Measurements from ENCODE around the gene PTPRD. TPM values are rescaled to one million over a fixed set of nuclear protein-coding genes. Genes with fewer than 3 reads are reported as not detected.

Gene PTPRD
- total and polyA plus RNA-seq, 2 experiments from 2014 or later = 11.5 to 58.0 TPM

GRCh38 chr9:8713149-8713810 lies 1899.5 kb downstream of the PTPRD start:
- Histone ChIP-seq H4K20me1 (replicated peaks; ENCODE audit: insufficient read depth) (0 out of 2 replicates have a peak, but pooled peaks cover 4% of the 10 kb centered on the region), H3K27me3 (ENCODE audit: insufficient read depth) (no peaks in the 10 kb centered on the region), H3K79me2 (replicated peaks; ENCODE audit: insufficient read depth) (peaks cover 6% of the 10 kb centered on the region; the same call in 1 of the 2 replicates), H3K4me2 (no peak overlapping the region), H3K4me3 (no peak overlapping the region), H3K36me3 (ENCODE audit: insufficient read depth) (no peaks in the 10 kb centered on the region), H3K4me1 (ENCODE audit: insufficient read depth) (peaks cover 25% of the 10 kb centered on the region), H3K27ac (ENCODE audit: low read depth) (no peak overlapping the region), H3F3A (replicated peaks; ENCODE audit: low read depth) (no peaks in the 10 kb centered on the region), H3K9me2 (ENCODE audit: insufficient read depth) (no peaks in the 10 kb centered on the region), H2AFZ (no peak overlapping the region)
- no peaks in the 10 kb centered on the region for H3K9me3 Mint-ChIP-seq
- no peak overlapping the region for H3K27ac Mint-ChIP-seq
- ATAC-seq (no peak), DNase-seq (ENCODE audit: low spot score) (no peak)
- H3K4me1 Mint-ChIP-seq = peaks cover 21% of the 10 kb centered on the region
- no peak overlapping the region for H3K4me3 Mint-ChIP-seq
- peaks cover 2% of the 10 kb centered on the region; the same call in 1 of the 3 replicates for H3K36me3 Mint-ChIP-seq (ENCODE audit: low read depth)
- TF ChIP-seq NANOG (IDR thresholded peaks at IDR 0.05; ENCODE audit: borderline replicate concordance) = no peak
- TF ChIP-seq REST (IDR thresholded peaks at IDR 0.05; ENCODE audit: unreplicated experiment) = no peak
- no peak for TF ChIP-seq ETS1 (IDR thresholded peaks at IDR 0.05)
- no peak for TF ChIP-seq JUNB (IDR thresholded peaks at IDR 0.05; ENCODE audit: unreplicated experiment)
- TF ChIP-seq STAT1 (IDR thresholded peaks at IDR 0.05; ENCODE audit: unreplicated experiment) = no peak
- no peak for TF ChIP-seq ZNF462 (CRISPR knock-in tag; IDR thresholded peaks at IDR 0.05)
- no peak for TF ChIP-seq CTCF (conservative IDR thresholded peaks at IDR 0.05; ENCODE audit: low read depth in 2 of 2)
- TF ChIP-seq ZNF114 (CRISPR knock-in tag; IDR thresholded peaks at IDR 0.05) = no peak
- TF ChIP-seq EZH2 (IDR thresholded peaks at IDR 0.05; ENCODE audit: low read depth, unreplicated experiment) = no peak
- no peak for TF ChIP-seq ZNF331 (CRISPR knock-in tag; IDR thresholded peaks at IDR 0.05; ENCODE audit: low read depth)
- no peak for TF ChIP-seq EZH2phosphoT487 (IDR thresholded peaks at IDR 0.05; ENCODE audit: unreplicated experiment)
- TF ChIP-seq POLR2AphosphoS5 (IDR thresholded peaks at IDR 0.05; ENCODE audit: low read depth) = no peak
- no peak for TF ChIP-seq CREB1 (CRISPR knock-in tag; IDR thresholded peaks at IDR 0.05; ENCODE audit: low read depth)
- peaks cover 5% of the 10 kb centered on the region for H3K27me3 Mint-ChIP-seq (ENCODE audit: insufficient read depth, low read depth, poor library complexity)
